ENCODE measurements around the gene IFI16.

Gene IFI16

DNA sequence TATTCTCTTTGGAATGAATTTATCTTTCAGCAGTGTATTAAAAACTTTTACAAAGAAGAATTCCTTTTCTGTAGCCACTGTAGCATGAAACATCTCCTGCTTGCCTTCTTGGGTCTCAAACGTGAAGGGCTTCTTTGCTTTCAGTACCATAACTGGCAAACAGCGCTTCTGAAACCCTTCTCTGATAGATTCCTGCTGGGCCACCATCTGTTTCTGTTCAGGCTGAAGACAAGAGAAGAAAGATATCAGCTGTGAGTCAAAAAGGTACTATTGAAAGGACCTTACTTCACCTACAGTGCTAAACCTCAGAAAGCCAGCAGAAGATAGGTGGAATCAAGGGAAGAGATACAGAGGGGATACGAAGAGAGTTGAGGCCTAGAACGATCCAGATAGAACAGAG is 56.4 kb downstream of the IFI16 start:
- DNase-seq = no peak

DNA sequence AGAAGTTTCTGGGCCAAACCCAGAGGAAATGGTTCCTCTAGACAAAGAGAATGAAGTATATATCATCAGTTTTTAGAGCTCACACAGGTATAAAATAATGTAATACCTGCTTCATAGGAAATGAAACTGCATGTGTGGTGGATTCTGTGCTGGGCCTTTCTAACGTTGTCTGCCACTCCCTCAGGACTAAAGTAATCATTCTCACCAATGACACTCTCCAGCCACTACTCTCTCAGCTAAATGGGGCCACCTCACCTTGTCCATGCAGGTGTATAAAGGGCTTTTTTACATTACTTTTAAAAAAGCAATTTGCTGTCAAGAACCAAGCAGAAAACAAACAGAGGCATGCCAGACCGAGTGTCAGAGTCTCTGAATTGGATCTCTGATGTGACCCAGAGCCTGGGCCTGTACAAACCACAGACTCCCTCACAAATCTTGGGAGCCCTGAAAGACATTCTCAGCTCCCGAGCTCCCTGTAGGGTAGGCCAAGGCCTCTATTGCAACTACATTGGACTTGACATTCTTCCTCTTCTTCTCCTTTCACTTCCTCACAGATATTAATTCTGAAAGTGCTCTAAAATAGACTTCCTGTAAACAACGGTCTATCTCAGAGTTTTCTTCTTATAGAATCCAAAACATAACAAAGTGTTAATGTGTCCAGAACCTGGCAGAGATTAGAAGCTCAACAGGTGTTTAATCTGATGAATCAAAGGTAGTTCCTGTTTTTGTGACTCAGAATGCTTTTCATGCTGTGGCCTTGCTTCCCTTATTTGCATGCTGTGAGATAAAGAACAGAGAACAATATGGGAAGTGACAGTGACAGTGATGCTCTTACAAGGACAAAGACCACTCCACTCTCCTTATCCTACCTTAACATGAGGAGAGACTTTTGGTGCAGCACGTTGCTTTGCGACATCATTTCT is 58.3 kb downstream of the IFI16 start:
- DNase-seq = no peak

DNA sequence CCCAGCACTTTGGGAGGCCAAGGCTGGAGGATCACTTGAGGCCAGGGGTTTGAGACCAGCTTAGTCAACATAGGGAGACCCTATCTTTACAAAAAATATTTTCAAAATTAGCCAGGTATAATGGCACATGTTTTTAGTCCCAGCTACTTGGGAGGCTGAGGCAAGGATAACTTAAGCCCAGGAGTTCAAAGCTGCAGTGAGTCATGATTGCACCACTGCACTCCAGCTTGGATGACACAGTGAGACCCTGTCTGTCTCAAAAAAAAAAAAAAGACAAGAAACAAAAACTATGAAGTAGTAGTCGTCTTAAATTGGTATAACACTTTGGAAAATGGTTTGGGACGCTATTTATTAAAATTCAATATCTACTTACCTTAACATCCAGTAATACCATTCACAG is 59.2 kb downstream of the IFI16 start:
- no peak for DNase-seq

DNA sequence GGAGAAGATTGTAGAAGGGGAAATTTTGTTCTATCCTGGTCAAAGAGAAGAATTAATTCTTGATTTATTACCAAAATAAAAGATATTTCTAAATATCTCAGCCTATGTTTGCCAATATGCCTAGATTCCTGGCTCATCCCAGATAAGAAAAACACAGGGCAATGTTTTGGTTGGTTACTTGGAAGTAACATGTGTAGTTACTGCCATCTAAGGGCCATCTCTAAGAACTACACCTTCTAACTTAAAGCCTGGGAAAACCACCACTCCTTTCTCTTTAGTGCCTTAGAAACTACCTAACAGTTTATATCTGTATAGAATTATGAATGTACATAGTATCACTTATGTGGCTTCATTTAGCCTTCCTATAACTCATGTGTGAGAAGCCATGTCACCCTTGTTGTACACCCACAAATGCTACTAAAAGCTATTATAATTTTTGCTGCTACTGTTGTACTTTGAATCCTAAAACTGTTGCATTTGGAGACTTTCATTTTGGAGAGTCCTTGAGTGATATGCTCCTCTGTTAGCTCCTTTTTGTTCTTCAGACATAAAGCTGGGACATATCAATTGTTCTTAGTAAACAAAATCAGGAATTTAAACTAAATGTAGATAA is 62.4 kb downstream of the IFI16 start:
- DNase-seq = no peak

DNA sequence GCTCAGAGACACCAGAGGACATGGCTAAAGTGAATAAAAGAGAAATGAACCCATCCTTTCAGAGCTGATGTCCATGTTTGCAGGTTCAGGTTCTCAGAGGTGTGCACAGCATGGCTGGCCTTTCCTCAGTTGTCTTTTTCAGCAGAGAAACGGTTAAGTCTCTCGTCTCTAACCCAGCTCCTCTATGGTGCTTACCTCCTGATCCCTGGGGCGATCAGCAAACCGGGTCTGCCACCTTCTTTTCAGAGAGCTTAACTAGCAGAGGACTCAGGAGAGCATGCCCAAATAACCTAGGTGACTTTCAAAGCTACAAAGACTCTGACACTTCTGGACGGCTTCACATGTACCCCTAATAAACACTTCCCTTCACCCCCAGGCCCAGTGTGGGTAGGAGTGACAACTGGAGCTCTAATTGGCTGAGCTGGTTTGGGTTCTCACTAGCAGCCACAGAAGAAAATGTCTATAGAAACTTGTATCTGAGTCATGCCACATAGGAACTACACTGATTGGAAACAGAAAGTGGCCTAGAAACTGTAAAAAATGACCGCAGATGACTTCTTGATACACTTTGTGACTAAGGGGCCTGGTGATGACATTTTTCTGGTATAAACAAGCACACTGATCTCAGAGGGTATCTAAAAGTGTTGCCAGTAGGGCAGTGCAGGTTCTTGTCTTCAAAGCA is 66.9 kb downstream of the IFI16 start, which contains the start of gene AIM2:
AIM2 (minus strand) TSS at position 329 of the 682 bp plus-strand sequence. CDS start 3,267 bp downstream, outside the sequence.
- DNase-seq = no peak

DNA sequence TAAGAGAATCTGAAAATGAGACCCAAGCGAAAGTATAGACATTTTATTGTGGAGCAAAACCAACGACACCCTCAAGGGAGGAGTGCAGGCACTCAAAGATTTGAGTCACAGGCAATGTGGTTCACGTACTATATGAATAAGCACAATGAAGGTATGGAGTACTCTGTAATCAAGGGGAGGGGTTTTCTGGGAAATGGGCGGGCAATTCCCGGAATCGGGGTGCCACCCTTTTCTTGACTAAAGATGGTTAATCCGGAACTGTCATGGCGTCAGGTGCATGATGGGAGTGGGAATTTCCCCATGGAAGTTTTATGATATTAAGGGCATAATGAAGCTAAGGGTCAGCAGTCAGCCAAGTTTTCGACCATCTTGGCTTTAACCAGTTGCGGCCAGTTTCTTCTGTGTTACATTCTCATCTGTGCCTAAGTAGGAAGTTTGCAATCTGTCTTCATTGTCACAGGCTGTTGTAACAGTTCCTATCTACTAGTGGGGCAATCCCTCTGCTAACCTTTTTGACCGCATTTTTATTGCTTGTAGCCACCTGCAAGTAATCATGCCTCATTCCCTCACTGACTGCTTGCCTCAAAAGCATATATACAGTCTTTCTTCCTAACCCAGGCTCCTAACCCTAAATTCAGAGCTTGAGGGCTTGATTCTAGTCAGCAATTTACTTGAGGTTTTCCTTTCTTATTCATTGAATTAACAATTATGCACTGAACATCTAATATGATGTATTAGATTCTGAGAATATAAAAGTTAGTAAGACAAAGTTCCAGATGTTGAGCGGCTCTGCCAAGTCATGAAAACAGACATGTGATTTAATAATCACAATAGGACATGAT is 67.6 kb downstream of the IFI16 start:
- no peak for DNase-seq

DNA sequence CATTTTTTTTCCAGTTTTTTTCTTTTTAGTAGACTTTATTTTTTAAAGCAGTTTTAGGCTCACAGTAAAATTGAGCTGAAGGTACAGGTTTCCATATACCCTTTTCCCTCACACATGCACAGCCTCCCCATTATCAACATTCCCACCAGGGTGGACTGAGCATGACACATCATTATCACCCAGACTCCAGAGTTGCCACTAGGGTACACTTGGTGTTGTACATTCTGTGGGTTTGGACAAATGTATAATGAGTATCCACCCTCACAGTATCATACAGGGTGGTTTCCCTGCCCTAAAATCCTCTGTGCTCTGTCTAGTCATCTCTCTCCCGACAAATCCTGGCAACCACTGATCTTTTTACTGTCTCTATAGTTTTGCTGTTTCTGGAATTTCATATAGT is 69.8 kb downstream of the IFI16 start:
- no peak for DNase-seq

DNA sequence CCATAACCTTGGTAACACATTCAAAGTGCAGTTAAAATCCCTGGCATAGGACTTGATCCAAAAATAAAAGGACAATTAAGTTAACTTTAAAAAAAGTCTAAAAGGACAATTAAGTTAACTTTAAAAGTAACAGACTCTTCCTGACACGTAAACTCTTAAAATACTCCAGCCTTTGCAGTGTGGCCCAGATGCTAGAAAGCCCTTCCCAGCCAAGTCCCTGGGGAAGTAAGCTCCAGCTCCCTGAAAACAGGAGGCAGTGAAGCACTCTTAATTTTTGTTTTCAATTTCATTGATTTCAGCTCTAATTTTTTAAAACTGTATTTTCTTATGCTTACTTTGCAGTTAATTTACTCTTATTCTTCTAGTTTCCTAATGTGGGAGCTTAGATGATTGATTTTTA is 71.9 kb downstream of the IFI16 start:
- DNase-seq = no peak

DNA sequence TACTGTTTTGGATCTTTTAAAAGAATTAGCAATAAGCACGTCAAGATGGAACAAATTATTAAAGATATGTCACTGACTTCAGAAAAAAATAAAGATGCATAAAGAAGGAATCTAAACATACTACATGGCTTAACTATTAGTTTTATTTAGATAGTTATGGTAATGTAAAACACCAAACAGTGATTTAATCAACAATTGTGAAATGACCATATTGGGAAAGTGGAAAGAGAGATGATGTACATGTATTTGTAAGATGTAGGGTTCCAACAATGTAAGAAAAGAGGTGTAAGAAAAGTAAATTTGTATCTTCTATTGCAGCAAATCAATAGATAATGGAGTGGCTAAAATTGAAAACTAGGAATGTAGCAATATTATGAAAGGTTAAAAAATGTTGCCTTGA is 73.3 kb downstream of the IFI16 start:
- DNase-seq = no peak

DNA sequence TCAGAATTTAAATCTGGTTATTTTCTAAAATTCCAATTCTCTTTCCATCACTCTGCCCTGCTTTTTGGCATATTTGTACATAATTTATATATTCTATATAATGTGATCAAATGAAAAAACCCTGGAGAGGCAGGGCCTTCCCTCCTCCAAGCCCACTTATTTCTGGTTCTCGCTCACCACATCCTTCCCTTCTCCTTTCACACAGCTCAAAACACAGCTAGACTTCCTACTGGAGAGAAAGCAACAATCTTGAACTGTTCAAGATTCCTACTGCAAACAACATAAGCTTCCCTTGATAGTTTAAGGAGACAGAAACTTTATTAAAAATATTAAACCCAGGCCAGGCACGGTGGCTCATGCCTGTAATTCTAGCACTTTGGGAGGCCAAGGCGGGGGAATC is 74.4 kb downstream of the IFI16 start:
- no peak for DNase-seq

DNA sequence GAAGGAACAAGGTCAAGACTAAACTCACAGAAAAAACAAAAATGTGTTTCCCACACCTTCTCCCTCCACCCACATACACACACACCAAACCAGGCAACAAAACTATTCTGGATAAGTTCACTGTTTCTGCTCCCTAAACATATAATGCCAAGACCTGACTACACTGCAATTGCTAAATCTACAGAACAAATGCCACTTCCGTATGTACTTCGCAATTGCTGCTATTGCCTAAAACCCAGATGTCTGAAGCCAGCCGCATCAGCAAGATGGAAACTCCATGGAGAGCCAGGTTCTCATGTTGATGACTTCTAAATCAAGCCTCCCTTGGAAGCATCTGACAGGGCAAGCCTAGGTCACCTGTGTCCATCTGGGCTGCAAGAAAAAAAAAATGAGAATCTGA is 75.2 kb downstream of the IFI16 start:
- DNase-seq = no peak

DNA sequence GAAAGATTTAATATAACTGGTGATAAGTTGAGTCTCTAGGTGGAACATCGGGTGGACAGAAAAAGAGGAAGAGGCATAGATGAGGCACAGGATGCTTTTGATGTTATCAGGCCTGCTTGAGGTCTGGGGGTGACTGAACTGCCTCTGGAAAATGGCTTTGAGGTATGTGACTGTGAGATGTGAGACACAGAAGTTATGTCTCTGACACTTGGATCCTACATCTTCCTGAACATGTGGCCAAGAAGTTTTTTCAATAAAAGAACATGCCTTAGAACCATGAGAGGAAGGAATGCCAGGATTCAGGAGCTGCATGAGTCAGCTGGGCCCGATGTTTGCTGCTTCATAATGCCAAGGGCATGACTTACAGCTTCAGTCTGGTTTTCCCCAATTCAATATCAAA is 78.3 kb downstream of the IFI16 start:
- DNase-seq = no peak

DNA sequence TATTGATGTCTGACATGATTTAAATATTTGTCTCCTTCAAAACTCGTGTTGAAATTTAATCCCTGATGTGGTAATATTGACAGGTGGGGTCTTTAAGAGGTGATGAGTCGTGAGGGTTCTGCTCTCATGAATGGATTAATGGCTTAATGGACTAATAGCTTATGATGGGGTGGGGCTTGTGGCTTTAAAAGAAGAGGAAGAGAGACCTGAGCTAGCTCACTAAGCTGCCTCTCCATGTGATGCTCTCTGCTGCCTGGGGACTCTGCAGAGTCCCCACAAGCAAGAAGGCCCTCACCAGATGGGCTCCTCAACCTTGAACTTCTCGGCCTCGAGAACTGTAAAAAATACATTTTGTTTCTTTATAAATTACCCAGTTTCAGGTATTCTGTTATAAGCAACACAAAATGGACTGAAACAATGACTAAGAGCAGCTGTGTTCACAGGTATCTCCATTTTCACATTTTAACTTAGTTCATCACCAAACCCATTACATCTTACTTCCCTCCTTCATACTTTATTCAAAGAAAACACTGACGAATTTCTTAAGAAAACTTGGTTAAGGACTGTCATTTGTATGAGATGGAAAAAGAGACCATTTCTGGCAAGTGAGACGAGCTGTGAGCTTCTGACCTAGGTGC is 79.0 kb downstream of the IFI16 start:
- DNase-seq = no peak

DNA sequence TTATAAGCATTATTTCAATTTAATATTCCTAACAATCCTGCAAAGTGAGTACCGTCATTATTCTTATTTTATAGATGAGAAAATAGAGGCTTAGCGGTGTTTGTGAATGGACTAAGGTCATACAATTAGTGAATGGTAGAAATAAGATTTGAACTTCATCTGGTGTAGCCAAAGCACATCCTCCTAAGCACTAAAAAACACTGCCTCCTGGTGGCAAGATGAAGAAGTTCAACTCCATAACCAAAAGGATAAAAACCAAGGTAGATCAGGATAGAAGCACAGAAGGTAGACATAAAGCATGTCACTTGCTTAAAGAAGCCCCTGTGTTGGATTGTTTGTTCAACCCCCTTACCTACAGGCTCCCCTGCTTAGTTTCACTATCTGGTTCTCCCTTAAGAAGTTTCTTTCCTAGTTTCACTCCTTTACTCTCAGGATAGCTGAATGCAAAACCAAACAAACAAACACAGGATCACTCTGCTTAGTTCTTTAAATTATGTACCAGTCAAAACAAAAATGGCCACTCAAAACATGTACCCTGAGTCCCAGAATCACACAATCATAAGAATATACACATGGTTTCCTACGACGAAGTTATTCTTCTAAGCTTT is 79.6 kb downstream of the IFI16 start:
- DNase-seq = no peak

DNA sequence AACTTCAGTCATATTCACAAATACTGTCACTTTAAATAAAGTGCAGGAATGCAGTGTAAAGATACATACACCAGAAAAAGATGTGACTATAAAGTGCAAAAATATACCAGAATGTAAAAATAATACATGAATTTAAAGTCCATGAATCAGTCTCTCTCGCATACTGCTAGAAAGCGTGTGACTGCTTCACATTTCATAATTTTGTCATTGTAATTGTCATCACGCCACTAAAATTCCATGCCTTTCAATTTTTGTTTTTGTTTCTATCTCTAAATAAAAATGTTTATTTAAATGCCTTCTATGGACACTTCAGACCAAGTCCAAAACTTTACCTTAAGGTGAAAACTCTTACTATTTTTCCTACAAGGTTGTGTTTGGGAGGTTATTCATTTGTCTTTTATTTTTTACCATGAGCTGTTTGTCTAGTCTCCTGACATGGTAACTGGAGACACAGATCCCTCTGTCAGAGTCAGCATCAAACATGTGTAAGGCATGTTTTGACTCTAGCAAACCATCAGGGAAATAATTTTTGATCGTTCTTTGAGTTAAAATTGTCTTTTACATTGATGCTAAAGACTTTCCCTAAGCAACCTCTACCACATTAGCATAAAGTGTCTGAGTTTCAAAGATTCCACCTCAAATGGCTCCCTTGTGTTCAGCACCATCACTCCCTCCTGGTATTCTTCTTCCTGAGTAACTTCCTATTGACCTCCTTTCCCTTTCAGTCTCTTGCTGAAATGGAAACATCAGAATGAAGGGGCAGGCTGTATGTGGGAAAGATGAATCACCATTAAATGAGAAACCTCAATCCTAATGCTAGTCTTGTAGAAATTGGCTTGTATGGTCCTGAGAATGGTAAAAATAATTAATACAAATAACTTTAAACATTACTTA is 80.8 kb downstream of the IFI16 start:
- DNase-seq = no peak

DNA sequence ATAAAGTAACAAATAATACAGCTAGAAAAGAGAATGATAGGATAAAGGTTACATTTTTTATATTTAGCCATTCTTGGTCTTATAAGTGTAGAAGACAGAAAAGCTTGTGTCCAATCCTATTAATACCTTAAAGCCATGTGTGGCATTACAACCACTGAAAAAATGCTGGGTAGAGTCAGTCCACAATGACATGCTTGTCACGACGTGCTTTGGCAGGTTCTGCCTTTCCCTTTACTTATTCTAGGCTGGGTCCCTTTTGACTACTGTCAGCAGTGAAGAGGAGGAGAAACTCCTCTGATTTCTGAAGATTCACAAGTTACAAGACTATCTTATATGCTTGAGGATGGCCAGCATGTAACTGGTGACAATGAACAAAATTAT is 81.5 kb downstream of the IFI16 start:
- no peak for DNase-seq

DNA sequence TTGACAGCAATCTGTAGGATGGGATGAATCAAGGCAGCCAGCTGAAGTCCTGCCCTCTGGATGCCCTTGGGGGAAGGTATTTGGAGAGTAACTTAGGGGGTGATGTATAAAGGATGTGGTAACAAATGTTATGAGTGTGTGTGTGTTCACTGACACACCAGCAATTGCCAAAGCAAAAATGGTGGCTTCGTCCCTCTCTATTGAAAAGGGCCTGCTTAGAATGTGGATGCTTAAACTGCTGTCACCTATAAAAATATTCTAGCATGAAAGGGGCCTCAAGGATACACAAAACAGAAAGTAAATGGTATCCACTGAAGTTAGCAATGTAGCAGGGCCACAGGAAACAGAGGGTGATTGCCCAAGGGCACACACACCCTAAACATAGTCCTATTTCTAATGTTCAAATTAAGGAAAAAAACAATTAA is 81.9 kb downstream of the IFI16 start:
- no peak for DNase-seq

DNA sequence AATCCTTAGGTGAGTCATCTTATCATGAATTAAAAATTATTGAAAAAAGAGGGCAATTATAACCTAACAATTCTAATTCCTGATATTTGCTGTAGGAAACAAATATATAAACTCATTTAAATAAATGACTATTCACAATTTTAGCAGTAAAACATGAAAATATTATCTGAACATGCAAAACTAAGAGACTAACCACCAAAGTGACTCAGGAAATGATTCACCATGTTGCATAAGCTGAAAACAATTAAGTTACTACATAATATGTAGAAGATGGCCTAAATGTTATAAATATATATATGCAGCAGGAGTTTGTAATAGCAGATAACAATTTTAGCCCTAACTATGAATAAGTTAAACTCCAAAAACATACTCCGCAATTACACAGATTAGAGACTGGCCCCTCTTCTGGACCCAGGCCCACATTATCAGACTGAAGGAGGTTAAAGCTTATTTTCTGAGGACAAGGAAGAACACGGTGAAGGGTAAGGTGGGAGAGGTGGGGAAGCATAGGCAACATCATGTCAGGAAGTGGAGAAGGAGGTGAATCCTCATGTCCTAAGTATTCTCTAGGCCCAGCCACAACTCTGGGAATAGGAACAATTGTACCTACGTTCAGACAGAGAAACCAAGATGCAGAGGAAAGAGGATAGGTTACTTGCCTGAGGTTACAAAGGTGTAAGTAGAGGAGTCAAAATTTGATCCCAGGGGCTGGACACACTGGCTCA is 82.5 kb downstream of the IFI16 start:
- DNase-seq = no peak

DNA sequence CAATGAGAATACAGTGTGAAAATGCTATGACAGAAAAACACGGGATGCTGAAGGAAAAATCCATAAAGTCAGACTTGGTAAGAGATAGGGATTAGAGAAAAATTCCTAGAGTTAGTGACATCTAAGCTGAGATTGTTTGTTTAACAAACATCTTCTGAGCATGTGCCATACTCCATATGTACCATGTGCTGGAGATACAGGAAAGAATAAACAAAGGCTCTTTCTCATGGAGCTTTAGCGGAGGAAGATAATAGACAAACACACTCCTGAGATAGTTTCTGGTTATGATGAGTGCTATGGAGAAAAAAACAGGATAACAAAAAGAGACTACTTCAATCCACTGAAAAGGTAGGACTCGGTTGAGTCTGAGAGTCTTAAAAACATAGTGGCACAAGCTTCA is 88.9 kb downstream of the IFI16 start:
- no peak for DNase-seq

DNA sequence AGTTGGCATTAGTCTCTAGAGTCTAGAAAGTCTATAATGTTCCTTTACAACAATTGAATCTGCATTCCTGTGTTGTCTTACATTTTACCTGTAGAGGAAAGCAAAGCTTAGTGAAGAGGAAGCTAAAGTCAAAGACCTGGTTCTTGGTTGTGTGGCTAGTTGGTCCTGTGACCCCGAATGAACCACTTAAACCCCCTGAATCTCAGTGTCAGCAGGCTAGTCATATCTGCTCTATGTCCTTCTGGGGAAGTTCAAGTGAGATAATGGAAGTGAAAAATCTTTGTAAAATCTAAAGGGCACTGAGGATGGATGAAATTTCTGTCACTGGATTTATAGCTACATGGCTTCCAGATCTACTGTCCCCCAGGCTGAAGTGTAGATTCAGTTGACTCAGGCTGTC is 90.9 kb downstream of the IFI16 start:
- DNase-seq = no peak
